ENCODE data around the gene COQ10A. TPM values are rescaled to one million over a fixed set of nuclear protein-coding genes. Genes with fewer than 3 reads are reported as not detected.

The COQ10A gene
- total and polyA plus RNA-seq, 2 of the 8 experiments (the other 6 are each of a cell fraction or from before 2014, with no cell fraction given), result 21.8 to 42.9 TPM

DNA sequence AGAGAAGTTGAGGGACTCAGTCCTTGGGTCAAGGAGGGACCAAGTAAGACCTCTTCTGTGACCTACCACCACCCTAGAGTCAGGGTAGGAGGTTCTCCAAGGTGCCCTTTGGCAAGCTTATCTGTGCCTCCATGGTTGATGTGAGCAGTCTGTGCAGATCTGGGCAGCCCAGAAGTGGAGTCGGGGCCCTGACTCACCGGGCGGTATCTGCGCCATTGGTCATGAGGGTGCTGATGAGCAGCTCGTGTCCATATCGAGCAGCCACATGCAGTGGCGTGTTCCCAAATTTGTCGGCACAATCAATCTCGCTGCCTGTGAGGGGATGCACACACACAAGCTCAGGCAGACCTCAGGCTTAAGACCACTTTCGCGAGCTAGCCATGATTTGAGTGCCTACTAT, 13.7 kb upstream of the COQ10A start:
- Histone ChIP-seq H3K4me3 (ENCODE audit: extremely low read depth in 1 of 4, insufficient read depth in 2 of 4, low read depth in 3 of 4, low read length in 4 of 4) (no peak overlapping the region), H3K79me1 (ENCODE audit: low read depth, low read length) (peaks cover 7% of the 10 kb centered on the region), H3K18ac (ENCODE audit: extremely low read depth, low read length) (no peak overlapping the region), H2AK5ac (ENCODE audit: low read depth, low read length) (no peak overlapping the region), H4K5ac (ENCODE audit: insufficient read length, low read depth, low read length) (no peak overlapping the region), H2BK5ac (ENCODE audit: low read depth, low read length) (no peak overlapping the region), H3K4me1 (replicated peaks in 1 of 4; ENCODE audit: control insufficient read depth in 3 of 4, insufficient read depth in 4 of 4, low read length in 3 of 4) (peaks cover 8 to 13% (median 11%) of the 10 kb centered on the region in 4 experiments), H2BK20ac (ENCODE audit: low read length) (no peak overlapping the region), H4K8ac (ENCODE audit: extremely low read depth, insufficient read depth, low read length) (no peak overlapping the region), H2AFZ (ENCODE audit: low read length) (no peak overlapping the region), H4K91ac (replicated peaks; ENCODE audit: insufficient read length, low read length) (no peak overlapping the region), H4K20me1 (replicated peaks in 1 of 2; ENCODE audit: control insufficient read depth in 1 of 2, insufficient read depth in 2 of 2, low read length in 2 of 2) (peaks cover 5 to 9% of the 10 kb centered on the region in 2 experiments), H3K23ac (ENCODE audit: insufficient read length) (no peak overlapping the region), H3K36me3 (ENCODE audit: control insufficient read depth in 2 of 4, insufficient read depth in 4 of 4, low read length in 3 of 4) (peaks cover 35 to 67% (median 53%) of the 10 kb centered on the region in 4 experiments), H3K9ac (replicated peaks in 1 of 4; ENCODE audit: extremely low read depth in 1 of 4, low read depth in 3 of 4, low read length in 3 of 4) (no peak overlapping the region), H3K9me3 (ENCODE audit: insufficient read depth in 2 of 2, low read depth in 1 of 2, low read length in 1 of 2) (no peaks in the 10 kb centered on the region), H3K14ac (ENCODE audit: insufficient read length) (no peak overlapping the region), H3K27me3 (replicated peaks in 1 of 4; ENCODE audit: control insufficient read depth in 3 of 4, extremely low read depth in 1 of 4, insufficient read depth in 3 of 4, low read length in 3 of 4) (no peaks in the 10 kb centered on the region), H3K27ac (ENCODE audit: low read depth, low read length) (no peak overlapping the region), H3K79me2 (ENCODE audit: control insufficient read depth in 1 of 2, insufficient read depth in 2 of 2, low read length in 2 of 2) (peaks cover 0 to 8% of the 10 kb centered on the region in 2 experiments; a peak in 1 of 4 replicates), H3K56ac (replicated peaks; ENCODE audit: insufficient read length, low read depth, low read length) (no peak overlapping the region), H2BK15ac (ENCODE audit: low read length) (no peak overlapping the region), H3K4ac (replicated peaks; ENCODE audit: insufficient read length, low read depth, low read length) (no peak overlapping the region), H2BK12ac (ENCODE audit: low read depth, low read length) (no peak overlapping the region), H3K4me2 (ENCODE audit: insufficient read depth in 1 of 2, low read depth in 2 of 2, low read length in 2 of 2) (no peak overlapping the region), H2BK120ac (replicated peaks; ENCODE audit: low read depth, low read length) (no peak overlapping the region), H3K23me2 (ENCODE audit: low read depth, low read length) (peaks cover 8% of the 10 kb centered on the region; the same call in 1 of the 2 replicates)
- TF ChIP-seq SP2 (IDR thresholded peaks at IDR 0.05; ENCODE audit: low read length) (no peak), RFX5 (IDR thresholded peaks at IDR 0.05; ENCODE audit: borderline replicate concordance, low read depth, low read length) (no peak), HDAC2 (IDR thresholded peaks at IDR 0.05; ENCODE audit: borderline replicate concordance in 1 of 2, low read depth in 2 of 2, low read length in 2 of 2) (no peak), SRF (IDR thresholded peaks at IDR 0.05; ENCODE audit: low read depth, low read length) (no peak), GABPA (IDR thresholded peaks at IDR 0.05; ENCODE audit: borderline replicate concordance, insufficient read depth, low read length) (no peak), GTF2F1 (IDR thresholded peaks at IDR 0.05; ENCODE audit: borderline replicate concordance, low read depth, low read length) (no peak), FOSL1 (IDR thresholded peaks at IDR 0.05; ENCODE audit: insufficient read depth, low read depth, low read length) (no peak), SP4 (IDR thresholded peaks at IDR 0.05; ENCODE audit: low read length) (no peak), EP300 (IDR thresholded peaks at IDR 0.05; ENCODE audit: borderline replicate concordance in 1 of 2, low read depth in 2 of 2, low read length in 2 of 2) (no peak), ASH2L (IDR thresholded peaks at IDR 0.05; ENCODE audit: low read length) (no peak), RXRA (IDR thresholded peaks at IDR 0.05; ENCODE audit: insufficient read depth, low read depth, low read length) (no peak), BRCA1 (IDR thresholded peaks at IDR 0.05; ENCODE audit: low read depth, low read length) (no peak)
- DNase-seq (ENCODE audit: low read depth in 1 of 2, low spot score in 2 of 2), result no peak
- ChIA-PET CTCF (ENCODE audit: partially characterized antibody) (interaction anchor here (0.7 to 2.1 kb wide), 6 partner anchors 12 to 48 kb away, joined by 3 to 6 read pairs (median 6); partner anchors contain the start of genes COQ10A and RNF41), POLR2A (ENCODE audit: partially characterized antibody) (interaction anchor here (0.7 to 3.1 kb wide), 8 partner anchors 14 to 225 kb away, joined by 3 to 11 read pairs (median 3); partner anchors contain the start of gene COQ10A)
- 94% methylated on average over 11 of the region's 11 CpGs; no CpG with 5 or more reads in 1 of the 2 experiments for WGBS, 2 experiments (ENCODE audit: extremely low coverage in 1 of 2, insufficient coverage in 1 of 2, insufficient read length in 1 of 2, insufficient replicate concordance in 2 of 2, low coverage in 1 of 2, low lambda C conversion rate in 2 of 2, missing lambda C conversion rate in 1 of 2)
- FAIRE-seq, result no peak
